GM13977 (cell line): ENCODE results near the gene TMEM223.

Experiments used
- DNase-seq: peaks from one replicate; pipeline ENCODE4 v3.0.0; 2012; ENCODE audit warnings: low spot score
- CTCF ChIP-seq: IDR thresholded peaks from 2 replicates; pipeline ENCODE4 v1.5.1; 2012; ENCODE audit warnings: mild to moderate bottlenecking, control low read depth; ENCODE audit not compliant: insufficient read depth; ENCODE audit errors: extremely low read depth, missing control alignments
- in situ Hi-C: fragments of 300-500 bp; cut with MboI; formaldehyde crosslinking; loops from one replicate; pipeline ENCODE4 v1.12.0; 2022; ENCODE audit warnings: low sequenced_read_pairs, low pct_unique_long_range_greater_than_20kb, mixed read lengths, inconsistent platforms; ENCODE audit not compliant: unreplicated experiment

Gene TMEM223

GRCh38 chr11:62806611-62807121 is 14.9 kb upstream of the TMEM223 start:
- TF ChIP-seq CTCF: no peak
- DNase-seq: no peak
- in situ Hi-C loops: no loop called here

GRCh38 chr11:62805961-62806441 is 14.2 kb upstream of the TMEM223 start:
- no peak for TF ChIP-seq CTCF
- in situ Hi-C loops: no loop called here
- DNase-seq: peak; percentile 55

- peak; percentile 99 for DNase-seq
- no peak for TF ChIP-seq CTCF
- in situ Hi-C loops: no loop called here
These were observed 13.5 kb upstream of the TMEM223 start, which contains the start of gene NXF1 for GRCh38 chr11:62805076-62805892. Gene NXF1, minus strand, starts transcription at chr11:62805440. Its CDS starts 84 bp downstream, at chr11:62805356.

GRCh38 chr11:62804310-62805075 is 12.7 kb upstream of the TMEM223 start:
- in situ Hi-C loops: no loop called here
- peak; percentile 40 for DNase-seq
- TF ChIP-seq CTCF: no peak

GRCh38 chr11:62801071-62801470 is 9.3 kb upstream of the TMEM223 start:
- in situ Hi-C loops: no loop called here
- TF ChIP-seq CTCF: no peak
- no peak for DNase-seq

- TF ChIP-seq CTCF: no peak
- no peak for DNase-seq
- in situ Hi-C loops: no loop called here
These were observed 7.7 kb upstream of the TMEM223 start for GRCh38 chr11:62799486-62799885.
